ENCODE measurements around the gene CAPSL.
"Not testable (repeated sequence)": the region's sequence is repeated elsewhere in the genome, so short reads cannot be mapped to it uniquely, and the experiment has no call there.

The CAPSL gene

GRCh38 chr5:35904443-35905132 lies 33.8 kb downstream of the CAPSL start:
- no peak for DNase-seq

- no peak for DNase-seq
Observed at GRCh38 chr5:35903631-35904203, 34.7 kb downstream of the CAPSL start.

GRCh38 chr5:35902046-35902672 lies 36.3 kb downstream of the CAPSL start:
- no peak for DNase-seq

- no peak for DNase-seq
Observed at GRCh38 chr5:35900972-35901695, 37.3 kb downstream of the CAPSL start.

- DNase-seq, result no peak
Observed at GRCh38 chr5:35899800-35900199, 38.6 kb downstream of the CAPSL start.

DNA sequence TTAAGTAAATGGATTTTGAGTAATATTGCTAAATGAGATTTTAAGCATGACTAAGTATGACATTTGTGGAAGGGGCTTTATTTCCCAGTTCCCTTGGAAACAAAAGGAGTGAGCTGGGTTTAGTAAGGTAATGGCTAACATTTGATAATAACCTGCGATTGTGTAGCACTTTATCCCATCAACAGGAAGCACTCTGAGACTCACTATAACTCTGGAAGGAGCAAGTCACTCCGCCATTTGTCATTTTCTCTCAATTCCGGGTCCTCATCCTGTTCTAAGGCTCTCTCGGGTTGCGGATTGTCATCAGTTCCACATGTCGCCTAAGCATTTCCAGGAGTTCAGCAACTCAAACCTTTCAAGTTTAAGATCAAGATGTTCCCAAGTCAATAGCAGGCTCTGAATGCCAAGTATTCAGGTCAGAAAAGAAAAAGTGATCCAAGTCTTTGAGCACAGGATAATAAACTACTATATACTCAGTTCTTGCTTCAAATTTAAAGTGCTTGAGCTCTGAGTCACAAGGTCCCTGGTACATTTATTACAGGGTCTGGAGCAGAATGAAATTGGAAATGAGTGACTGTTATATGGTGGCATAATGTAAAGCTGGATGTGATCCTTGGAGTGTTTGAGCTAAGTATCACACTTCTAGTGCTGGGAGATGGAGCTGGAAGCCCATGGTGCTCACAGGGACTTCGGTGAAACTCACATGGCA lies 39.3 kb downstream of the CAPSL start:
- no peak for DNase-seq

- no peak for DNase-seq
Observed at GRCh38 chr5:35894131-35894530, 44.3 kb downstream of the CAPSL start.

DNA sequence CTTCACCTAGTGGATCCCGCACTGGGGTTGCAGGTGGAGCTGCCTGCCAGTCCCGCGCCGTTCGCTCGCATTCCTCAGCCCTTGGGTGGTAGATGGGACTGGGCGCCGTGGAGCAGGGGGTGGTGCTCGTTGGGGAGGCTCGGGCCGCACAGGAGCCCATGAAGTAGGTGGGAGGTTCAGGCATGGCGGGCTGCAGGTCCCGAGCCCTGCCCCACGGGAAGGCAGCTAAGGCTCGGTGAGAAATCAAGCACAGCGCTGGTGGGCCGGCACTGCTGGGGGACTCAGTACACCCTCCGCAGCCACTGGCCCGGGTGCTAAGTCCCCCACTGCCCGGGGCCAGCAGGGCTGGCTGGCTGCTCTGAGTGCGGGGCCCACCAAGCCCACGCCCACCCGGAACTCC lies 45.6 kb downstream of the CAPSL start:
- not testable (repeated sequence) for DNase-seq

DNA sequence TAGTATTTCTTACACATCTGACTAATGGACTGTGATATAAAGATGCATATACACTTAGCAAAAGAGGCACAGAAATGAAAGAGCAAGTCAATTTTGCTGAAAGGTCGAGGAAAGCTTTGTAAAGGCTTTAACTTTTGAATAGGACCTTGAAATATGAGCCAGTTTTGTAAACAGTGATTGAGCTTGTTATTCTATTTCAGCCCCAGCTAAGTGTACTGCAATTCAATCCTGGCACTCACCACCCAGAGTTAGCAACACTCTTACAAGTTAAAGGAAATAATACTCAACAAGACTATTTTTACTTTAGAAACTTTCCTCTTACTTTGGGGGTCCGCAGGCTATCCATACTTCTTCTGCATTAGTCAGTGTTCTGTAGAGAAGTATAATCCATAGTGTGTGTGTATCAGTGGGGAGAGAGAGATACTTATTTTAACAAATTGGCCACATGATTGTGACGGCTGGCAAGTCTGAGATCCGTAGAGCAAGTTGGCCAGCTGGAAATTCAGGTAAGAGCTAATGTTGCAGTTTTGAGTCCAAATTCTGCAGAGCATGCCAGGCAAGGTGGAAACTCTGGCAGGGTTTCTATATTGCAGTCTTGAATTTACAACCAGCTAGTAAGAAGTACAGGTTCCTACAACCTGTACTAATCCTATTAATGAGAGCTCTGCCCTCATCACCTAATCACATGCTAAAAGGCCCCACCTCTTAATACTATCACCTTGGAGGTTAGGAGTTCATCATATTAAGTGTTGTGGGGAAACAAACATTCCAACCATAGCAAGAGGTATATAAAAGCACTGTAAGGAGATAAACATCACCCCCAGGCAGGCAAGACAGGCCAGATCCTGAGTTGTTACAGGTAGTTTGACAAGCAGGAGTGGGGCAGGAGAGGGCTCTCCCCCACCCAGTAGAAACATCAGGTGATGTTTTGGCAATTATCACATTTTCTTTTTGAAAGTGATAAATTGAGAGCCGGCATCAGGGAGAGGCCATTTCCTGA lies 48.1 kb downstream of the CAPSL start:
- no peak for DNase-seq

DNA sequence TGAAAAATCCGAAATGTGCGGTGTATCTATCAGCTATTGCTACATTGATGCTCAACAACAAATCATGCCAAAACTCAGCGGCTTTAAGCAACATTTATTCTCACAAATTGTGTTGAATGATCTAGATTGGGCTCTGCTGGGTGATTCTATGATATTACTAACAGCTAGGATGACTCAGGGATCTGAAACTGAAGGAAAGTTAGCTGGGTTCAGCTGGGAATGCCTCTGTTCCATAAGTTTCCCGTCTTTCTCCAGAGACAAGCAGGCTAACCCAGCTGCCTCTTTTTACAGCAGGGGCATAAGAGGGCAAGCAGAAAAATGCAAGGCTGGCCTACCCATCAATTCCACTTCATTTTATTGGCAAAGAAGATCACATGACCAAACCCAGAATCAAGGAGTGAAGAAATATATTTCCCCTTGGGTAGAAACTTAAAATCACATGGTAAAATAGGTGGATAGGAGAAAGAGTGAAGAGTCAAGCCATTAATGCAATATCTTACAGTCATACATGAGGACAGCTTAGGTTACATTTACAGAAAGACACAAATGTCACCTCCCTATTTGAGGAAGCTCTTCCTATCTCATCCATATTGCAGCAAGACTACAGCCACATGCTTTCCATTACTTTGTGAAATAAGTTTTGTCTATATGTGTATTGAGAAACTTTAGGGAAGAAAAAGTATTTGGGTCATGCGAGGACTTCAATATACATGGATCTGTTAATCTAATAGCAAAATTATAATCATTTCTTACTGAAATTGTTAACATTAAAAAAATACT lies 50.9 kb downstream of the CAPSL start:
- DNase-seq, result no peak

DNA sequence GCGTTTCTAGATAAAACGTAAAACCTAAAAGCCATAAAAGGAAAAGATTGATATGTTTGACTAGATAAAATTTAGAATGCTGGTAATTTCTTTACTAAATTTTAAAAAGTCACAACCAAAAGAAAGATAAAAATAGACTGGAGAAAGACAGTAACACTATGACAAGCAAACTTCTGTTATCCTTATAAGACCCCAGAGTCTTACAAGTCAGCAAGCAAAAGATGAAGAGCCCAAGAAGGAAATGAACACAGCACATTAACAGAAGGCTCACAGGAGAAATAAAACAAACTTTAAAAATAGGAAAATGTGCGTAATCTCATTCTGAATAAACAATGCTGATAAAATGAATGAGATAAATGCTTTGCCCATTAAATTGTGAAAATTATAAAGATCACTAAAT lies 52.0 kb downstream of the CAPSL start:
- DNase-seq, result no peak

- DNase-seq, result no peak
Observed at GRCh38 chr5:35884773-35885172, 53.6 kb downstream of the CAPSL start.

DNA sequence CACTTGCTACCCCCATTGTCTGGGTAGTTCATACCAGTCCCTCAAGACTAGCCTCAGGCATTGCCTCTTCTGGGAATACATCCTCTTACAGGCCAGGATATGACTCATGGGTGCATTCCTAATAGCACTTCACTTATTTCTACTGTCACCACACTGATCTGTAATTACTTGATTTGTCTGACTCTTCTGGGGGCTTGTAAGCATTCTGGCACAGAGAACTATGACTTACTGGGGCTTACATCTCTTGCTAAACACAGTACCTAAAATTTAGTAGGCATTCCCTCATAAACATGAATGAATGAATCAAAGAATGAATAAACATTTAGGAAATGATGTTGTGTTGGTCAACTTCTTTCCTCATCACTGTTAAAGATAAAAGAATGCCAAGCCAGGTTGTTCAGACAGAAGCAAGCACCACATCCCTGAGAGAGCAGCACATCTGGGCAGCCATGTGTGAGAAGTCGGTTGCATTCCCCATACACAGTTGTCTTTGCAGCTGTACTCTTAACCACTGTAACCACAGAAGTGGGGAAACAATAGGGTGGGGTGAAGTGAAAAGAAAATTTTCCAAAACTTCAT lies 54.1 kb downstream of the CAPSL start:
- no peak for DNase-seq

DNA sequence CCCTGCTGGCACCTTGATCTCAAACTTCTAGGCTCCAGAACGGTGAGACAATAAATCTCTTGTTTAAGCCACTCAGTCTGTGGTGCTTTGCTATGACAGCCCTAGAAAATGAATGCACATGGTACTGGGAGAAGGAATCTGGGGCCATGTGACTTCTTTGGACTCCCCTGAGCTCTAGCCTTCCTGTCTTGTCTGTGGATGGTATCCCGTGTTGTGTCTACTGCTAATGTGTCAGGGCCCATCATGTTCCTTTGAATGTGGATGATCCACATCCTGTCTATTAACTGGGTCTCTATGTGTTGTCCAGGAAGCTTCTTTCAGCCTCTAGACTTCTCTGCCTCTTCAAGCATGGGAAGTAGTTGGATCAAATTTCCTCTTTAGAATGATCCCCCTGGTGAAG lies 56.7 kb downstream of the CAPSL start:
- DNase-seq, result no peak

- no peak for DNase-seq
Observed at GRCh38 chr5:35880156-35880555, 58.3 kb downstream of the CAPSL start.

- DNase-seq, result no peak
Observed at GRCh38 chr5:35879649-35880048, 58.8 kb downstream of the CAPSL start.

DNA sequence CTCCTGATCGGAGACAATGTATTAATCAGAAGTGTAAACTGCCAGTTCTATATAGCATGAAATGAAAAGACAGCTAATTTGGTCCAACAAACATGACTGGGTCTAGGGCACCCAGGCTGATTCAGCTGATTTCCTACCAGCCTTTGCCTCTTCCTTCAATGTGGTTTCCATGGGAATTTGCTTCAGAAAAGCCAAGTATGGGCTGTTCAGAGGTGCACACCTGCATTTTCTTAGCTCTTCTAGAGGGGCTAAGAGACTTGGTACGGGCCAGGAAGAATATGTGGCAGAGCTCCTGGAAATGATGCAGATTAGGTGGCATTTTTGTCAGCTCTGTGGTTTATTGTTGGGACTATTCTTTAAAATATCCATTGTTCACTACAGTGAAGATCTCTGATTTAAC lies 59.3 kb downstream of the CAPSL start:
- DNase-seq, result no peak

- no peak for DNase-seq
Observed at GRCh38 chr5:35878079-35878478, 60.3 kb downstream of the CAPSL start.

- DNase-seq, result no peak
Observed at GRCh38 chr5:35877655-35878054, 60.8 kb downstream of the CAPSL start.

GRCh38 chr5:35876922-35877321 lies 61.5 kb downstream of the CAPSL start:
- DNase-seq, result no peak

GRCh38 chr5:35876454-35876853 lies 62.0 kb downstream of the CAPSL start:
- DNase-seq, result no peak

Measured in activated effector memory CD4-positive, alpha-beta T cell treated with anti-CD3 and anti-CD28 coated beads, Interleukin-2, amount 50 U/mL, for 16 hours (primary cell).